LNCaP clone FGC (cell line): Measurements from ENCODE around the gene EML5.

Source experiments
- DNase-seq: peaks from one replicate; pipeline ENCODE4 v3.0.0-alpha.2; 2011; ENCODE audit warnings: low read depth
- H3K4me3 ChIP-seq: 2 replicates; pipeline ENCODE4 v1.5.1; 2011; ENCODE audit warnings: mild to moderate bottlenecking, low read depth, low read length, control low read depth
- TF ChIP-seq, protein P1 (sequence below): IDR thresholded peaks from 2 replicates; pipeline ENCODE4 v1.5.1; 2012; ENCODE audit warnings: mild to moderate bottlenecking; ENCODE audit not compliant: control insufficient read depth, insufficient read depth; ENCODE audit errors: extremely low read depth

The EML5 gene

DNA sequence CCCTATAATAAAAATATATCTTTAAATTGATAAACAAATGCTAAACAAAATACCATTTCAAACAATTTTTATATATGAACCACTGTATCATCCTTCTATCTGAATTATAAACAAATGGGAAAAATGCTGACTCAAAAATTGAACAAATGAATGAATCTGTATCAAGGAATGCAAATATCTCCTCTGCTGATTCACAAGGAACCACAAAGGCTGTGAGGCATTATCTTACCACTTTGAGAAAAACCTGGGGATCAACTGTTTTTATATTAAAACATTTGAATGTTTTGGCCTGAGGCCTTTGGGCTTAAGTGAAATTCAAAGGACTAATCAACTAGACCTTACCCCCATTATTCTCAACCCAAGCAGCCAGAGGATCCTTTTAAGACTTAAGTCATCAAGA, 86.3 kb downstream of the EML5 start:
- TF ChIP-seq, protein P1, sequence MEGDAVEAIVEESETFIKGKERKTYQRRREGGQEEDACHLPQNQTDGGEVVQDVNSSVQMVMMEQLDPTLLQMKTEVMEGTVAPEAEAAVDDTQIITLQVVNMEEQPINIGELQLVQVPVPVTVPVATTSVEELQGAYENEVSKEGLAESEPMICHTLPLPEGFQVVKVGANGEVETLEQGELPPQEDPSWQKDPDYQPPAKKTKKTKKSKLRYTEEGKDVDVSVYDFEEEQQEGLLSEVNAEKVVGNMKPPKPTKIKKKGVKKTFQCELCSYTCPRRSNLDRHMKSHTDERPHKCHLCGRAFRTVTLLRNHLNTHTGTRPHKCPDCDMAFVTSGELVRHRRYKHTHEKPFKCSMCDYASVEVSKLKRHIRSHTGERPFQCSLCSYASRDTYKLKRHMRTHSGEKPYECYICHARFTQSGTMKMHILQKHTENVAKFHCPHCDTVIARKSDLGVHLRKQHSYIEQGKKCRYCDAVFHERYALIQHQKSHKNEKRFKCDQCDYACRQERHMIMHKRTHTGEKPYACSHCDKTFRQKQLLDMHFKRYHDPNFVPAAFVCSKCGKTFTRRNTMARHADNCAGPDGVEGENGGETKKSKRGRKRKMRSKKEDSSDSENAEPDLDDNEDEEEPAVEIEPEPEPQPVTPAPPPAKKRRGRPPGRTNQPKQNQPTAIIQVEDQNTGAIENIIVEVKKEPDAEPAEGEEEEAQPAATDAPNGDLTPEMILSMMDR: no peak
- no peak overlapping the region for H3K4me3 ChIP-seq
- no peak for DNase-seq

DNA sequence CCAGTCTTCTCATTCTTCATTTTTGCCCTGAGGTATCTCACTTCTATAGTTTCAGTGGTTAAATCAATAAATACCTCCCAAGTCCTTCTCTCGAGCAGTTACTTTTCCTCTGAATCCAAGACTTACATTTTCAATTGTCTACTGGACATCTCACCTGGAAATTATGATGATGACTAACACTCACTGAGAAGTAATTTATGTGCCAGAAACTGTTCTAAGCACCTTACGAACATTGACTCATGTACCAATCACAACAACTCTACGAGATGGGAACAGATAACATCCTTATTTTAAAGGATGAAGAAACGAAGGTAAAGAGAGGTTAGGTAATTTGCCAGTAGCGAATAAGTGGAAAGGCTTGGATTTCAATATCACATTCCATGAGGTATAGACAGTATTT, 94.1 kb downstream of the EML5 start:
- no peak overlapping the region for H3K4me3 ChIP-seq
- DNase-seq: no peak
- TF ChIP-seq, protein P1: no peak

DNA sequence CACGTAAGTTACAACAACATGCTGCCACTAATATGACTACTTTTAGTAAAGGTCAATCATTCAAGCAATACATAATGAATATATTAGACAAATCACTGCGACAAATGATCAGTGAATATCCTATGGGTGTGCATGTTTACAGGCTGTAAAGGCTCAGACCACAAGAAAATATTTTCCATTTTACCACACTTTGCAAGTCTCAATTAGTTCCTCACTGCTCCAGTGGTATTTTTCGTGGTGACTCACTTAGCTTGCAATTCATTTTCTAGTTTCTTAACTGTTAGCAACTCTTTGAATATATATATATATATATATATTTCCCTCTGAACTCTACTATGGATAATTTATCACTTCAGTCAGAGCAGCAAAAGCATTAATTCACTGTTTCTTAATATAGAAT, 96.9 kb downstream of the EML5 start:
- TF ChIP-seq, protein P1: no peak
- DNase-seq: no peak
- no peak overlapping the region for H3K4me3 ChIP-seq

DNA sequence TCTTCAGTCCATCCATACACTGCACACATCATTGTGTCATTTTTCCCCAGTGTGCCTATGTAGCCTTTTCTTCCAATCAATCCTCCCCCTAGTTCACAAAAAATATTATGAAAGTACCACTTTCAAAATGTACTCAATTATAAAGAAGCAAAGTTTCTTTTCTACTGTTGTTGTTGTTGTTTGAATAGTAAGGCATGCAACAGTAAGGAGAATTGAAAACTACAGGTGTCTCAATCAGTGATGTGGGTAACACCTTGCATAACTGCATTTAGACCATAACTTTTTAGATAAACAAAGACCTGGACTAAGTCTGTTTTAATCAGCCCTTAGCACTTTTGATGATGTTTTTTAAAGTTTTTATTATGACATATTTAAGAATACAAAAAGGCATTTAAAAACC, 104.4 kb downstream of the EML5 start:
- H3K4me3 ChIP-seq: no peak overlapping the region
- TF ChIP-seq, protein P1: no peak
- no peak for DNase-seq

DNA sequence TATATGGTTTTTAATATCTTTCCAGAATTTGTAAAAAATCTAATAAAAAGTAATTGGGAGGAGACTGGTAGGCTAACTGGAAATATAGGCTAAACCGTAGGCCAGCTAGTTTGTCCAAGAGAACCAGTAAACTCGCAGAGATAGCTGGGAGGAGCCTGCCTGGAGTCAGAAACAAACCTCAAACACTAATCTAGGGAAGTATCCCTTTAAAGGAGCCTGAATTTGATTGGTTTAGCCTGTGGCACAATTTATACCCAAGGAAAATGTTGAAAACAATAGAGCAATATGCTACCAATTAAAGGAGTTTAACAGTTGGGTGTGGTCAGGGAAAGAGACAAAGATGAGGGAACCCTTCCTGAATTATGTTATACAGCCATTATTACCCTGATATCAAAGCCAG, 109.6 kb downstream of the EML5 start:
- DNase-seq: no peak
- TF ChIP-seq, protein P1: no peak
- no peak overlapping the region for H3K4me3 ChIP-seq

DNA sequence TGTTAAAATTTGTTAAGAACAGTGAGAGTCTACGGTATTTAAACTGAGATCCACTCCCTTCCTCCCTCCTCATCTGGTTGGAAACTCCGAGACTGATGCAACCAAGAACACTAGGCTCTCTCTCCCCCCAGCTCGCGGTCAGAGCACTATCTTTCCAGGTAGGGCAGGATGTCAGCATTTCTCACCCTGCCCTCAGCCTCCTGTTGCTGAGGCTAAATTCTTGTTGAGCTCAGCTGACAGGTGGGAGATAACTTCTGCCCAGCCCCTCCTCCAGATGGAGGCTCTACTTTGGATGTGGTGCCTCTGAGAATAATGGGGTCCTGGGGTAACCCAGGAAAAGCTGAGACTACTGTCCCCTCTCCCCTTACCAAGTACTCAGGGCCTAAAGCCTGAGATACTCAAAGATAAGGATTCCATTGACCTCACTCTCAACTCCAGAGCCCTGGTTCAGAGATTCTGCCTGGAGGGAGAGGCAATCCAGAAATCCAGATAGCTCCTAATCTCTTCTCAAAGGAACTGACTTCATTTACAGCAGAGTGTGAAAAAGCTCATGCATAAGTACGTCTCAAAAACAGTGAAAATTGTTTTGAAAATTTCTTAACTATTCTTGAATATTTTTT, 110.1 kb downstream of the EML5 start:
- TF ChIP-seq, protein P1: no peak
- no peak for DNase-seq

More for the DNA sequence above, 110.1 kb downstream of the EML5 start:
- no peak overlapping the region for H3K4me3 ChIP-seq
